ENCODE results near the gene POU3F1.

DNA sequence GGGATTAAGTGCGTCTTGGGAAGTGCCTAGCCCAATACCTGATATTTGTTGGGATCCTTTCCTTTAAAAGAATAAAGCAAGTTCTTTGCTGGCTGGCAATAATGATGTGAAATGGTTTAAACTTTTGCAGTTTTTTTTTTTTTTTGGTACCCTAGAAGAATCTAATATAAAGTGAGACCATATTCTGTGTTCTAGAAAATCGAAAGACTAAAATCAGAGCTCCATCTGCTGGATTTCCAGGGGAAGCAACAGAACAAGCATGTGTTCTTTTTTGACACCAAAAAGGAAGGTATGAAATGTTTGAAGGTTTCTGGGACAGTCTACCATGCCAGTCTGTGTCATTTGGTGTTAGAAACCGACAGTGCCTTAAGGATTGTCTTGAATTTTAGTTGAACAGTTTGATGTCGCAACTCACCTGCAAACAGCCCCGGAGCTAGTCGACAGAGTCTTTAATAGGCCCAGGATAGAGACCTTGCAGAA is 27.7 kb downstream of the POU3F1 start:
- TF ChIP-seq, protein P1, sequence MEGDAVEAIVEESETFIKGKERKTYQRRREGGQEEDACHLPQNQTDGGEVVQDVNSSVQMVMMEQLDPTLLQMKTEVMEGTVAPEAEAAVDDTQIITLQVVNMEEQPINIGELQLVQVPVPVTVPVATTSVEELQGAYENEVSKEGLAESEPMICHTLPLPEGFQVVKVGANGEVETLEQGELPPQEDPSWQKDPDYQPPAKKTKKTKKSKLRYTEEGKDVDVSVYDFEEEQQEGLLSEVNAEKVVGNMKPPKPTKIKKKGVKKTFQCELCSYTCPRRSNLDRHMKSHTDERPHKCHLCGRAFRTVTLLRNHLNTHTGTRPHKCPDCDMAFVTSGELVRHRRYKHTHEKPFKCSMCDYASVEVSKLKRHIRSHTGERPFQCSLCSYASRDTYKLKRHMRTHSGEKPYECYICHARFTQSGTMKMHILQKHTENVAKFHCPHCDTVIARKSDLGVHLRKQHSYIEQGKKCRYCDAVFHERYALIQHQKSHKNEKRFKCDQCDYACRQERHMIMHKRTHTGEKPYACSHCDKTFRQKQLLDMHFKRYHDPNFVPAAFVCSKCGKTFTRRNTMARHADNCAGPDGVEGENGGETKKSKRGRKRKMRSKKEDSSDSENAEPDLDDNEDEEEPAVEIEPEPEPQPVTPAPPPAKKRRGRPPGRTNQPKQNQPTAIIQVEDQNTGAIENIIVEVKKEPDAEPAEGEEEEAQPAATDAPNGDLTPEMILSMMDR (IDR thresholded peaks at IDR 0.05): peak; percentile 57
- no peak for TF ChIP-seq EZH2 (IDR thresholded peaks at IDR 0.05; ENCODE audit: borderline replicate concordance, insufficient read depth, low read depth, low read length, poor library complexity, severe bottlenecking)

All from B cell (primary cell).